HepG2 (cell line): ENCODE data around the gene CELSR2. TPM values are rescaled to one million over a fixed set of nuclear protein-coding genes. Genes with fewer than 3 reads are reported as not detected.

ENCODE experiments used
- ATAC-seq: fragments of 200-7000 bp; cut with Tn5 transposase; 3 replicates; pipeline ENCODE4 v1.9.1; 2020; ENCODE audit warnings: mild to moderate bottlenecking, moderate library complexity
- BruUV-seq: library from RNA; stranded (reverse); fragments of 400-500 nt; replicated peaks from 2 replicates; lab custom pipeline; 2021; lab: Mats Ljungman, UMichigan
- CTCF ChIA-PET: fragments of 300-600 bp; formaldehyde crosslinking; extraction: SDS; loops from one replicate; lab custom pipeline; 2021; ENCODE audit warnings: low total read pairs, inconsistent platforms, low intra/inter-chr PET ratio; lab: Yijun Ruan, JAX
- POLR2A ChIA-PET: fragments of 350-600 bp; sonication (Branson Sonifier 250); formaldehyde crosslinking; loops from one replicate; lab custom pipeline; 2020; ENCODE audit warnings: antibody characterized with exemption, inconsistent platforms; lab: Yijun Ruan, JAX
- DNase-seq: peaks from one replicate; pipeline ENCODE4 v3.0.0-alpha.2; 2015; ENCODE audit warnings: low spot score
- FAIRE-seq: peaks from 3 replicates; lab custom pipeline; 2011; peaks lifted over from hg19 to GRCh38; lab: Jason Lieb, UNC
- H2AFZ ChIP-seq: one replicate; pipeline ENCODE4 v1.6.1; 2011; ENCODE audit warnings: low read length, inconsistent platforms
- H3K27ac ChIP-seq: fragments of 300-600 bp; 3 replicates; pipeline ENCODE4 v1.8.0; 2011; ENCODE audit warnings: mixed run types, mild to moderate bottlenecking, mixed read lengths, low read length, inconsistent platforms; ENCODE audit not compliant: insufficient read depth; ENCODE audit errors: extremely low read length
- H3K27me3 ChIP-seq, 2 experiments: fragments of 200-600 bp in 1 of 2; 2 replicates in 1 of 2; 3 replicates in 1 of 2; pipeline versions ENCODE4 v1.6.0 to v1.8.0; 2011; ENCODE audit warnings: low read length in 2 of 2, mild to moderate bottlenecking in 2 of 2, moderate library complexity in 2 of 2, inconsistent platforms in 1 of 2; ENCODE audit not compliant: insufficient read depth in 2 of 2, control insufficient read depth in 1 of 2
- H3K36me3 ChIP-seq, 2 experiments: fragments of 200-600 bp in 1 of 2; replicated peaks in 1 of 2; 2 replicates in 1 of 2; 3 replicates in 1 of 2; pipeline versions ENCODE4 v1.5.1 to v1.8.0; 2011; ENCODE audit warnings: low read length in 2 of 2, inconsistent platforms in 1 of 2; ENCODE audit not compliant: insufficient read depth in 2 of 2, control insufficient read depth in 1 of 2
- H3K4me1 ChIP-seq: 2 replicates; pipeline ENCODE4 v1.5.1; 2012; ENCODE audit warnings: low read length, inconsistent platforms; ENCODE audit not compliant: insufficient read depth
- H3K4me2 ChIP-seq: 2 replicates; pipeline ENCODE4 v1.6.0; 2011; ENCODE audit warnings: low read depth, low read length, inconsistent platforms
- H3K4me3 ChIP-seq, 3 experiments: fragments of 200-600 bp in 1 of 3; sonication (generic), shearing (Covaris generic) in 1 of 3; replicated peaks in 1 of 3; 2 replicates each; pipeline ENCODE4 v1.5.1; 2011 to 2016; ENCODE audit warnings: low read length in 3 of 3, inconsistent platforms in 2 of 3, low read depth in 2 of 3, mild to moderate bottlenecking in 2 of 3, control low read depth in 1 of 3, mixed read lengths in 1 of 3; ENCODE audit not compliant: insufficient read depth in 1 of 3
- H3K79me2 ChIP-seq: one replicate; pipeline ENCODE4 v1.6.1; 2011; ENCODE audit warnings: low read length, inconsistent platforms; ENCODE audit not compliant: insufficient read depth
- H3K9ac ChIP-seq: 2 replicates; pipeline ENCODE4 v1.6.0; 2011; ENCODE audit warnings: mild to moderate bottlenecking, low read depth, low read length, inconsistent platforms; ENCODE audit not compliant: insufficient read depth
- H3K9me3 ChIP-seq: 2 replicates; pipeline ENCODE4 v1.5.1; 2012; ENCODE audit warnings: mild to moderate bottlenecking, low read length
- H4K20me1 ChIP-seq: 2 replicates; pipeline ENCODE4 v1.6.0; 2011; ENCODE audit warnings: inconsistent platforms, mild to moderate bottlenecking, low read length, moderate library complexity; ENCODE audit not compliant: insufficient read depth
- CCAR2 ChIP-seq: fragments of 200-400 bp; formaldehyde crosslinking; optimal IDR thresholded peaks from 2 replicates; pipeline ENCODE3; 2018; ENCODE audit warnings: low read depth, mild to moderate bottlenecking, low read length, moderate library complexity
- CCDC6 ChIP-seq: sonication (generic); formaldehyde crosslinking; IDR thresholded peaks from 2 replicates; pipeline ENCODE4 v1.8.1; 2022; ENCODE audit warnings: mild to moderate bottlenecking, missing genetic modification reagents, moderate library complexity
- CEBPZ ChIP-seq: IDR thresholded peaks from 2 replicates; pipeline ENCODE4 v1.6.1; 2012; ENCODE audit warnings: low read length, improper control_type of control experiment
- CHD4 ChIP-seq: fragments of 200-600 bp; sonication (generic); IDR thresholded peaks from 2 replicates; pipeline ENCODE4 v1.7.0; 2017; ENCODE audit warnings: mild to moderate bottlenecking, low read length, borderline replicate concordance
- E2F2 ChIP-seq: sonication (generic); formaldehyde crosslinking; IDR thresholded peaks from 2 replicates; pipeline ENCODE4 v1.4.0; 2020; ENCODE audit warnings: missing genetic modification reagents, borderline replicate concordance
- EED ChIP-seq: sonication (generic); formaldehyde crosslinking; IDR thresholded peaks from 2 replicates; pipeline ENCODE4 v1.5.0; 2020; ENCODE audit warnings: mild to moderate bottlenecking, missing genetic modification reagents
- GABPA ChIP-seq, 2 experiments: IDR thresholded peaks; 2 replicates each; pipeline ENCODE4 v1.6.1; 2011 to 2016; ENCODE audit warnings: low read depth in 2 of 2, low read length in 1 of 2, missing biosample characterization in 1 of 2, missing genetic modification characterization in 1 of 2
- GPBP1L1 ChIP-seq: sonication (generic); formaldehyde crosslinking; IDR thresholded peaks from 2 replicates; pipeline ENCODE4 v1.5.0; 2020; ENCODE audit warnings: mild to moderate bottlenecking, missing genetic modification reagents
- HMG20B ChIP-seq: conservative IDR thresholded peaks from 2 replicates; pipeline ENCODE4 v1.6.1; 2016; ENCODE audit warnings: missing genetic modification reagents, missing compliant biosample characterization
- KDM3A ChIP-seq: IDR thresholded peaks from 2 replicates; pipeline ENCODE4 v1.6.1; 2018; ENCODE audit warnings: low read depth, missing compliant biosample characterization
- MLLT10 ChIP-seq: sonication (generic); formaldehyde crosslinking; IDR thresholded peaks from 2 replicates; pipeline ENCODE4 v1.4.0; 2020; ENCODE audit warnings: missing genetic modification reagents
- SALL1 ChIP-seq: sonication (generic); formaldehyde crosslinking; IDR thresholded peaks from 2 replicates; pipeline ENCODE4 v1.8.0; 2022; ENCODE audit warnings: mild to moderate bottlenecking, missing genetic modification reagents
- ZFYVE20 ChIP-seq: sonication (generic); formaldehyde crosslinking; IDR thresholded peaks from 2 replicates; pipeline ENCODE4 v1.8.0; 2023; ENCODE audit warnings: low read depth, mild to moderate bottlenecking, moderate library complexity, missing genetic modification reagents, borderline replicate concordance
- ZNF503 ChIP-seq: sonication (generic); formaldehyde crosslinking; IDR thresholded peaks from 2 replicates; pipeline ENCODE4 v1.4.0; 2020; ENCODE audit warnings: missing genetic modification reagents
- ZNF883 ChIP-seq: sonication (generic); formaldehyde crosslinking; IDR thresholded peaks from 2 replicates; pipeline ENCODE4 v1.5.1; 2020; ENCODE audit warnings: mild to moderate bottlenecking, missing genetic modification reagents; ENCODE audit errors: not compliant biosample characterization
- WGBS: methylation state at CpG from one replicate; pipeline ENCODE4 v1.1.6; 2017; ENCODE audit warnings: low lambda C conversion rate; 5-methylcytosine and 5-hydroxymethylcytosine counted together
- in situ Hi-C: cut with HindIII; loops from 2 replicates; pipeline ENCODE4 v1.10.0; 2017; ENCODE audit warnings: low pct_unique_long_range_greater_than_20kb; ENCODE audit not compliant: extremely low pct_ligation_motif_present
- intact Hi-C: fragments of 100-400 bp; cut with micrococcal nuclease; formaldehyde crosslinking; loops from one replicate; pipeline ENCODE4 v1.10.0; 2022; ENCODE audit not compliant: unreplicated experiment
- polyA plus RNA-seq, 8 experiments: library from polyadenylated mRNA; depleted of rRNA in 3 of 8; stranded (reverse) in 7 of 8; unstranded in 1 of 8; fragments of >200 nt; fragmentation: Illumina TruSeq in 4 of 8; extraction: Trizol in 4 of 8; gene quantifications; 2 replicates each; pipeline versions ENCODE4 v1.2.1 to v1.2.3, GENCODE V29; 2011 to 2016; ENCODE audit warnings: low read depth in 4 of 8, missing spikeins in 1 of 8, mixed read lengths in 1 of 8; ENCODE audit not compliant: insufficient read depth in 1 of 8
- total RNA-seq, 5 experiments: library from RNA; depleted of rRNA; stranded (reverse); fragments of >200 nt; fragmentation: Illumina TruSeq; extraction: Trizol; gene quantifications; 2 replicates each; pipeline ENCODE4 v1.2.3, GENCODE V29; 2016; ENCODE audit warnings: low read depth in 1 of 5

Gene CELSR2
- total and polyA plus RNA-seq, 2 of the 13 experiments (the other 11 are each of a cell fraction or from before 2014, with no cell fraction given) = 4.0 to 6.6 TPM

GRCh38 chr1:109208394-109208793 lies 40.9 kb upstream of the CELSR2 start:
- DNase-seq (no peak), ATAC-seq (no peak), FAIRE-seq (no peak)
- Histone ChIP-seq H2AFZ (no peak overlapping the region), H3K4me1 (peaks cover 24% of the 10 kb centered on the region), H4K20me1 (no peaks in the 10 kb centered on the region), H3K4me3 (no peak overlapping the region), H3K9me3 (no peaks in the 10 kb centered on the region), H3K4me2 (peak overlapping the region; percentile 75), H3K27me3 (peaks cover 0 to 8% of the 10 kb centered on the region in 2 experiments; a peak in 2 of 5 replicates), H3K79me2 (no peaks in the 10 kb centered on the region), H3K9ac (no peak overlapping the region), H3K27ac (no peak overlapping the region), H3K36me3 (no peaks in the 10 kb centered on the region)
- in situ Hi-C loops = no loop called here
- ChIA-PET CTCF (no interaction called here), POLR2A (no interaction called here)
- BruUV-seq = no TSS peak
- WGBS = 62% methylated on average over 7 of the region's 7 CpGs
- intact Hi-C loops = no loop called here
- no peak for TF ChIP-seq MLLT10 (CRISPR knock-in tag)
- TF ChIP-seq GPBP1L1 (CRISPR knock-in tag) = no peak
- TF ChIP-seq EED = no peak
- no peak for TF ChIP-seq CCAR2
- TF ChIP-seq E2F2 (CRISPR knock-in tag) = no peak
- TF ChIP-seq KDM3A (CRISPR knock-in tag) = no peak
- no peak for TF ChIP-seq GABPA (IDR thresholded peaks at IDR 0.05; ENCODE audit: low read depth, low read length)
- TF ChIP-seq GABPA (CRISPR knock-in tag; IDR thresholded peaks at IDR 0.05; ENCODE audit: low read depth) = no peak
- TF ChIP-seq HMG20B = no peak
- TF ChIP-seq CHD4 = no peak
- TF ChIP-seq ZNF503 (CRISPR knock-in tag) = no peak
- TF ChIP-seq CEBPZ = no peak
- no peak for TF ChIP-seq ZFYVE20
- no peak for TF ChIP-seq ZNF883 (CRISPR knock-in tag)
- no peak for TF ChIP-seq SALL1 (CRISPR knock-in tag)
- TF ChIP-seq CCDC6 = no peak
